Measurements from ENCODE around the gene ADAMTS2.

Gene ADAMTS2

DNA sequence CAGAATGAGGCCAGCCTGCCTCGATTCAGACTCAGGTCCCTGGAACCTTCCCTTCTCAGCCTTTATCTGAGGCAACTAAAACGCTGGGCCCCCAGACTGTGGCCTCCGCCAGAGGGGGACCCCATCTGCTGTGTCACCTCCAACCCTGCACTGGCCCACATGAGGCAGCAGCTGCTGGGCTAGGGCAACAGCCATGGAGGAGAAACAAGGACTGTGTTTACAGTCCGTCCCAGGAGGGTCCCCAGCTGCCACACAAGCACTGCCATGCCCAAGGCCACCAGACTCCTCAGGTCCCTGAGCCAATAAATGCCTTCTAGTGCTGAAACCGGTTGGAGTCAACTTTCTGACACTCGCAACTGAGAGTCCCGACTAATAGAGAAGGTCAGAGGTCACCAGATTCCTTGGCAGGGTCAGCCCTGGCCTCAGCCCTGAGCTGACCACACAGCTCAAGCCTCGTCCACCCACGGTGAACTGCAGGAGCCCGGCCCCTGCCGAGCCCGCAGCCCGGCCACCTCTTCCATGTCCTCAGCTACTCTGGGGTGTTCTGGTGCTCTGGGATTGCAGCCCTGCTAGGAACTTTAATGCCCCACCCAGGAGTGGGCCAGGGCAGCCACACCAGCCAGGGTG, 208.1 kb downstream of the ADAMTS2 start:
- TF ChIP-seq, protein P1, sequence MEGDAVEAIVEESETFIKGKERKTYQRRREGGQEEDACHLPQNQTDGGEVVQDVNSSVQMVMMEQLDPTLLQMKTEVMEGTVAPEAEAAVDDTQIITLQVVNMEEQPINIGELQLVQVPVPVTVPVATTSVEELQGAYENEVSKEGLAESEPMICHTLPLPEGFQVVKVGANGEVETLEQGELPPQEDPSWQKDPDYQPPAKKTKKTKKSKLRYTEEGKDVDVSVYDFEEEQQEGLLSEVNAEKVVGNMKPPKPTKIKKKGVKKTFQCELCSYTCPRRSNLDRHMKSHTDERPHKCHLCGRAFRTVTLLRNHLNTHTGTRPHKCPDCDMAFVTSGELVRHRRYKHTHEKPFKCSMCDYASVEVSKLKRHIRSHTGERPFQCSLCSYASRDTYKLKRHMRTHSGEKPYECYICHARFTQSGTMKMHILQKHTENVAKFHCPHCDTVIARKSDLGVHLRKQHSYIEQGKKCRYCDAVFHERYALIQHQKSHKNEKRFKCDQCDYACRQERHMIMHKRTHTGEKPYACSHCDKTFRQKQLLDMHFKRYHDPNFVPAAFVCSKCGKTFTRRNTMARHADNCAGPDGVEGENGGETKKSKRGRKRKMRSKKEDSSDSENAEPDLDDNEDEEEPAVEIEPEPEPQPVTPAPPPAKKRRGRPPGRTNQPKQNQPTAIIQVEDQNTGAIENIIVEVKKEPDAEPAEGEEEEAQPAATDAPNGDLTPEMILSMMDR (IDR thresholded peaks at IDR 0.05; ENCODE audit: insufficient read depth, missing control alignments), result no peak

DNA sequence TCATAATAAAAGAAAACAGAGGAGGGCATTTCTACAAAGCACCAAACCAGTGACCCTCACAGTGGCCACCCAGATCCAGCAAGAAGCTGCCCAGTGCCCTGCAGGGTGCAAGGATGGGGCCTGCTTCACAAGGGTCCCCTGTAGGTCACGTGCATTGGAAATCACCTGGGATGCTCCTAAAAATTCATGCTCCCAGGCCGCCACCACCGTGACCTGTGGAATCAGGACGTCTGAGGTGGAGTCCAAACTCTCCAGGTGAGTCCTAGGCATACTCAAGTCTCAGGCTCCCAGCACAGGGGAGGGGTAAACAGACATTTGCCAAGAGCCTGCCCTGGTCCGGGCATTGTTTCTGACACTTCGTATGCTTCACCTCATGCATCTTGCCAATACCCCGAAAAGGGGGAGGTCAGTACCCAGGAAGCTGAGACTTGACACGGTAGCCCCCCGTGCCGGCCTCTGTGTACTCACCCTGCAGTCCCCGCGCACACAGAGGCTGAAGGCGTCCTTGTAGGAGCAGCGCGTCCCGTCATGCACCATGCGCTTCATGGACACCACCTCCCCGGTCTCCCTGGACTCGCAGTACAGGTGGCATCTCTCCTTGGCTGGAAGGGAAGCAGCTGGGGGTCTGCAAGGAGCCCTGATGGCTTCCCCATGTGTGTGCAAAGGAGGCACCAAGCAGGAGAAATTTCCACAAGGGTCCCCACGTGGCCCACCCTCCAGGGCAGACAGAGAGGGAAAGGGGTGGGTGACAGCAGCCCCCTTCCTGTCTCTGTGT, 209.6 kb downstream of the ADAMTS2 start:
- FAIRE-seq (no peak), DNase-seq (ENCODE audit: insufficient read length, low spot score) (no peak)
- TF ChIP-seq, protein P1 (IDR thresholded peaks at IDR 0.05; ENCODE audit: insufficient read depth, missing control alignments), result no peak

More for the DNA sequence above, 208.1 kb downstream of the ADAMTS2 start:
- FAIRE-seq (no peak), DNase-seq (ENCODE audit: insufficient read length, low spot score) (no peak)

DNA sequence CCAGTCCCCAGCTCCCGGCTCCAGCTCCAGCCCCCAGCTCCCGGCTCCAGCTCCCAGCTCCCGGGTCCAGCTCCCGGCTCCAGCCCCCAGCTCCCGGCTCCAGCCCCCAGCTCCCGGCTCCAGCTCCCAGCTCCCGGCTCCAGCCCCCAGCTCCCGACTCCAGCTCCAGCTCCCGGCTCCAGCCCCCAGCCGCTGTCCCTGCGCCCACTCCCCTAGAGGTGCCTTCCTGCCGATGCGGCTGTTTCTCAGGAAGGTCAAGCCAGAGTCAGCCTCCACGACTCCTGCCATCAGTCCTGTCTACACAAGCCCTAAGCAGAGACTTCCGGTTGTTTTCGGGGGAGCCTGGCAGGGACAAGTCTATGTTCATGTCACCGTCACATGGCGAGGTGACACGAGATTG, 210.3 kb downstream of the ADAMTS2 start:
- TF ChIP-seq, protein P1 (IDR thresholded peaks at IDR 0.05; ENCODE audit: insufficient read depth, missing control alignments), result no peak
- FAIRE-seq, result no peak

DNA sequence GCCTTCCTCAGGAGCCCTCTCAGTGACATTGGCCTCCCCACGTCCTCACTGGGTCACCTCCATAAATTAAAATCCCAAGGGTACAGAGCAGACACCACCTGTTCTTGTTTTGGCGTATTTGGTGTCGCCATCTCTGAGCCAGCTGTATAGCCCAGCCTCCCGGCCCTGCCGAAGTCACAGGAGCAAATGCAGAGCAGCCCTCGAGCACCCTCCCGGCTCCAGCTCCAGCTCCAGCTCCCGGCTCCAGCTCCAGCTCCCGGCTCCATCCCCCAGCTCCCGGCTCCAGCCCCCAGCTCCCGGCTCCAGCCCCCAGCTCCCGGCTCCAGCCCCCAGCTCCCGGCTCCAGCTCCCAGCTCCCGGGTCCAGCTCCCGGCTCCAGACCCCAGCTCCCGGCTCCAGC, 210.8 kb downstream of the ADAMTS2 start:
- FAIRE-seq (no peak), DNase-seq (ENCODE audit: insufficient read length, low spot score) (no peak)
- TF ChIP-seq, protein P1 (IDR thresholded peaks at IDR 0.05; ENCODE audit: insufficient read depth, missing control alignments), result no peak

More for the DNA sequence above, 210.3 kb downstream of the ADAMTS2 start:
- DNase-seq (ENCODE audit: insufficient read length, low spot score), result no peak

DNA sequence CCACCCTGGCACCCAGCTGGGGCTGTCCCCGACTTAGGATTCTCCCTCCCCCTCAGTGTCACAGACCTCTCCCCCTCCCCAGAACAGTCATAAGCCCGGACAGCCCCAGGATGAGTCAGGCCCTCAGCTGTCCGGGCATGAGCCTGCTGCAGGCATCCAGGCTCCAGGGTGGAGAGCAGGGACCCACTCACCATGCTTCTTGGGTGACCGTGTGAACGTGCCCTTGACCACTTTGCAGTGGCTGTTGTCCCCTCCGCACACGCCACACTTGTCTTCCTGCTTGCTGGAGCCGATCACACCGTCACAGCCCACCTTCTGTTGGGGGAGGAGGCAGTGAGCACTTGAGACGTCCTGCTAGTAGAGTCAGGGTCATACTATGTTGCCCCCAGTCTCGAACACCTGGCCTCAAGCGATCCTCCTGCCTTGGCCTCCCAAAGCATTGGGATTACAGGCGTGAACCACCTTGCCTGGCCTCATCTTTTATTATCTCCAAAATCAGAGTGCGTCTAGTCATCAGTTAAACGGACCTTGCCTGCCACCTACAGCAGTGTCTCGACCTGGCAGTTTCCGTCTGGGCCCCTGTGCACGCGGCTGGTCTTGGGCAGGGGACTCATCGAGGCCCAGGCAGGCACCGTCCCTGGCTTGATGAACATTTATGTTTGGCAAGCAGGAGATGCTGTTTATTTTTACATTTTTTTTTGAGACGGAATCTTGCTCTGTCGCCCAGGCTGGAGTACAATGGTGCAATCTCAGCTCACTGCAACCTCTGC, 212.5 kb downstream of the ADAMTS2 start:
- FAIRE-seq (no peak), DNase-seq (ENCODE audit: insufficient read length, low spot score) (no peak)
- TF ChIP-seq, protein P1 (IDR thresholded peaks at IDR 0.05; ENCODE audit: insufficient read depth, missing control alignments), result no peak

DNA sequence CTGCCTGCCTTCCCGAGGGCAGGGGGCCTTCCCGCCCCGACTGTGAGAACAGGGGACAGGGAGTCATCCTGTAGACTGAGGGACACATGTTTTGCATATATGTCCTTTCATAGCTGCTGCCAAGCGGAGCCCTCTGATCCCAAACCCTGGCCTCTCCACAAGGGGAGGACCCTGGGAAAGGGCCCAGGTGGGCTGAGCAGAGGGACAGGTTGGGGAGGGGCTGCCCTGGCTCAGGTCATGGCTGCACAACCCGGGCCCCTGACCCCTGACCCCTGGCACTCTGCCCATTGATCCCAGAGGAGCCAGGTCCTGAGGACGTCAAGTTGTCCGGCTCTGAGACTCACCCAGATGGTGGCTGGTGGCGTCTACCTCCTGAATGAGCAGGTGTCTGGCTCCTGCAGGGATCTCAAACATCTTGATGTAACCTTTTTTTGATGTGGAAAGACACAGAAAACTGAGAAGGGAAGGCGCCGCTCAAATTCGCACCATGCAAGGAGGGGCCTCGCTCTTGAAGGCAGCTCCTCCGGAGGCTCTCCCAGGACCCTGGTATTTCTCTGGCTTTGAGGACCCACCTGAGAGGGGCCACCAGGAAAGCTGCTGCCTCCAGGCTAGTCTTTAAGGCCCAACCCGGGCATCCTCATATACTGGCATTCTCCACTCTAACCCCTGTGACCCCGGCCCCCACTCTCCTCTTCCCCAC, 213.2 kb downstream of the ADAMTS2 start:
- no peak for DNase-seq (ENCODE audit: insufficient read length, low spot score)
- TF ChIP-seq, protein P1 (IDR thresholded peaks at IDR 0.05; ENCODE audit: insufficient read depth, missing control alignments), result no peak
- FAIRE-seq, result no peak
